Measurements from ENCODE around the gene EVC2. TPM values are rescaled to one million over a fixed set of nuclear protein-coding genes. Genes with fewer than 3 reads are reported as not detected.

EVC2 gene
- polyA plus RNA-seq (ENCODE audit: low read depth in 6 of 6): under 1 TPM in 4 of 6 donors, not detected in 2; 0.05 to 0.29 (median 0.13) TPM

DNA sequence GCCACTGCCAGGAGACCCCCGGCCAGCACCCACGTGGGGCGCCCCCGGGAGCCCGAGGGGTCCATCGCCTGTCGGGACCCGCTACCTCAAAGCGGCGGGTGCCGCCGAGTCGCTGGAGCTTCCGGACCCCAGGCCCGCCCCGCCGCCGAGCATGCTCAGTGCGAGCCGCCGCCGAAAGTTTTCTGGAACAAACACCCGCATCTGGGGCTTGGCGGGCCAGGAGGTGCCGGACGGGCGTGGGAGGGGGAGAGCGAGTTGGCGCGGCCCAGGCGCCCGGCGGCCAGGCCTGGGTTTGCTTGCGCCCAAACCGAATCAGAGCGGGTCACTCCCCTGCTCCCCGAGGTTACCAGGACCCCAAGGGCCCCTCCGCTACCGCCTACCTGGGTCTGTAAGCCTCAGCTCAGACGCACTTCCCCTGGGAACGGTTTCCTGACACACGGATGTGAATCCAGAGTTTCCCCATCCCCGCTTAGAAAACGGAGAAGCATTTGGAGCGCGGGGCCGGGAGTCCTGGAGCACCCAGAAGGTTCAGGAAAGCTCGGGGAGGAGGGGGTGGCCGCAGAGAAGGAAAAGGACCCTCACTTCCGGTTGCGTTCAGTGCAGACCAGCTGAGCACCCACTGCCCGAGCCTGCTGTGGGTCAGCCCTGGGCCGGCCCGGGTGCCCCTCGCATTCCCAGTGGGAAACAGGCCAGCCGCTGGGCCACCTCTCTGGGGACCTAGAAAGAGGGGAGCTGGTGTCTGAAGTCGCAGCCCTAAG, at the start of gene EVC2:
TSS of gene EVC2 (minus strand) at position 111 of the 758 bp plus-strand sequence. CDS start at position 65, 46 bp downstream.
- ATAC-seq (ENCODE audit: low read depth in 2 of 2) (no peak), DNase-seq (no peak)
- Mint-ChIP-seq H3K36me3 (peaks cover 4 to 23% of the 10 kb centered on the region in 2 donors), H3K27me3 (peaks cover 42 to 69% (median 66%) of the 10 kb centered on the region in 3 donors), H3K4me1 (peaks cover 16 to 32% (median 28%) of the 10 kb centered on the region in 3 donors), H3K4me3 (peak within 1 kb of the TSS in 7 of 8 donors; percentile 12 to 78 (median 45)), H3K9me3 (peaks cover 0 to 22% (median 11%) of the 10 kb centered on the region in 7 donors), H3K27ac (no peak within 1 kb of the TSS)

DNA sequence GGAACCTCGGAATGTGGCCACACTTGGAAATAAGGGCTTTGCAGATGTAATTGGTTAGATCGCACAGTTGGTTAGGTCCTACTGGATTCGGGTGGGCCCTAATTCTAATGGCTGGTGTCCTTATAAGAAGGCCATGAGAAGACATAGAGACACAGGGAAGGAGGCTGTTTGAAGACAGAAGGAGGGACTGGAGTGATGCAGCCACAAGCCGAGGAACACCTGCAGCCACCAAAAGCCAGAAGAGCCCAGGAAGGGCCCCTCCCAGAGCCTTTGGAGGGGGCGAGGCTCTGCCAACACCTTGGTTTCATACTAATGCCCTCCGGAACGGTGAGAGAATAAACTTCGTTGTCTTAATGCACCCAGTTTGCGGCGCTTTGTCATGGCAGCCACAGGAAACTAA, 49.6 kb upstream of the EVC2 start:
- Mint-ChIP-seq H3K4me3 (no peak overlapping the region), H3K4me1 (no peaks in the 10 kb centered on the region), H3K27ac (no peak overlapping the region), H3K9me3 (peaks cover 0 to 6% (median 0%) of the 10 kb centered on the region in 7 donors), H3K27me3 (no peaks in the 10 kb centered on the region), H3K36me3 (no peaks in the 10 kb centered on the region)
- ATAC-seq (ENCODE audit: low read depth in 2 of 2) (no peak), DNase-seq (no peak)

DNA sequence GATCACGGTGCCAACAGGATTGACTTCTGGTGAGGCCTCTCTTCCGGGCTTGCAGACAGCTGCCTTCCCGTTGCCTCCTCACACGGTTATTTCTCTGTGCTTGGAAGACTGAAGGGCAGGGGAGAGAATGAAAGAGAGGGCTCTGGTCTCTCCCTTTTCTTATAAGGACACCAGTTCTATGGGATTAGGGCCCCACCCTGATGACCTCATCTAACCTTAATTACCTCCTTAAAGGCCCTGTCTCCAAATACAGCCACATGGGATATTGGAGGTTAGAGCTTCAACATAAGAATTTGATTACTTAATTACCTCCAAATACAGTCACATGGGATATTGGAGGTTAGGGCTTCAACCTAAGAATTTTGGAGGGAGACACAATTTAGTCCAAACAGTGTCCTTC, 49.2 kb upstream of the EVC2 start:
- no peak overlapping the region for H3K4me3 Mint-ChIP-seq
- no peaks in the 10 kb centered on the region for H3K27me3 Mint-ChIP-seq
- no peaks in the 10 kb centered on the region for H3K36me3 Mint-ChIP-seq
- ATAC-seq (ENCODE audit: low read depth in 2 of 2) (no peak), DNase-seq (no peak)
- peaks cover 0 to 6% (median 0%) of the 10 kb centered on the region in 7 donors for H3K9me3 Mint-ChIP-seq
- H3K27ac Mint-ChIP-seq: no peak overlapping the region
- no peaks in the 10 kb centered on the region for H3K4me1 Mint-ChIP-seq

DNA sequence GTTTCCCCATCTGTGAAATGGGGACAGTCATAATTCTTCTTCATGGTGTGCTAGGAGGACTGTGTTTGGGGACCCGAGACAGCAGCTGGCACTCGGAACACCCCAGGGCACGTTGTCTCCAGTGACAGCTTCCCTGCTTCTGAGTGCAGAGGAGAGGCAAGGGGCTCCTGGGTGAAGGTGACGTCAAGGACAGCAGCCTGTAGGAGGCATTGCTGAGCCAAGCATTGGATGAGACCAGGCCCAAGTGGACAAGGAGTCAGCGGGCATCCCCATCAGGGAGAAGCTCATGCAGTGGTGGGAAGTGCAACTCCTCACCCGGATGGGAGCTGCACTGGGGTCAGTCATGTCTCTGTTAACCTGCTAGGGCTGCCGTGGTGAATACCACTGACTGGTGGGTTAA, 48.7 kb upstream of the EVC2 start:
- Mint-ChIP-seq H3K27ac (no peak overlapping the region), H3K36me3 (no peaks in the 10 kb centered on the region), H3K27me3 (no peaks in the 10 kb centered on the region), H3K4me1 (no peaks in the 10 kb centered on the region), H3K4me3 (no peak overlapping the region), H3K9me3 (peaks cover 0 to 6% (median 0%) of the 10 kb centered on the region in 7 donors)
- DNase-seq: no peak
- ATAC-seq (ENCODE audit: low read depth in 2 of 2): no peak

GRCh38 chr4:5756271-5756670, 47.9 kb upstream of the EVC2 start:
- H3K9me3 Mint-ChIP-seq: peaks cover 0 to 6% (median 0%) of the 10 kb centered on the region in 7 donors
- H3K36me3 Mint-ChIP-seq: no peaks in the 10 kb centered on the region
- no peaks in the 10 kb centered on the region for H3K27me3 Mint-ChIP-seq
- DNase-seq: no peak
- H3K4me1 Mint-ChIP-seq: no peaks in the 10 kb centered on the region
- ATAC-seq (ENCODE audit: low read depth in 2 of 2): no peak
- no peak overlapping the region for H3K27ac Mint-ChIP-seq
- no peak overlapping the region for H3K4me3 Mint-ChIP-seq

DNA sequence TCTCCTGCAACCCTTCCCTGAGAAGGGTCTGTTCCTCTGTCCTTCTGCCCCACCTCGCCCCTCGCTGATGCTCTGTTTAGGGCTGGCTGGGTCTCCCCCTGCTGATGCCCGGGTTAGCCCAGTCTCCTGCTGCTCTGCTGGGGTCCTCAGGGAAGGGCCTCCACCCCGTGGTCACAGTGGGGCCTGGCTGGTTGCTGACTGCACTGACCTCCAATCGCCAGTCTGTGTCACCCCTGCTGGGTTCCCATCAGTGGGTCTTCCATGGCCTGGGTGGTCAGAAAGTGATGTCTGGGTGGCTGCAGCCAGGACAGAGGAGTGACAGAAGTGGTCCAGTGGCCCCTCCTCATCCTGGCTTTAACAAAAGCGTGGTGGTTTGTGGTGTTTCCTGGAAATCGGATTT, 47.3 kb upstream of the EVC2 start:
- no peak for ATAC-seq (ENCODE audit: low read depth in 2 of 2)
- no peaks in the 10 kb centered on the region for H3K36me3 Mint-ChIP-seq
- H3K27me3 Mint-ChIP-seq: no peaks in the 10 kb centered on the region

GRCh38 chr4:5755161-5755560, 46.8 kb upstream of the EVC2 start:
- H3K4me3 Mint-ChIP-seq: peak overlapping the region in 1 of 8 donors; percentile 83
- ATAC-seq (ENCODE audit: low read depth in 2 of 2): no peak
- peak overlapping the region in 1 of 6 donors; percentile 54 for H3K27ac Mint-ChIP-seq
- H3K4me1 Mint-ChIP-seq: no peaks in the 10 kb centered on the region
- no peak for DNase-seq
- no peaks in the 10 kb centered on the region for H3K36me3 Mint-ChIP-seq
- H3K27me3 Mint-ChIP-seq: no peaks in the 10 kb centered on the region
- H3K9me3 Mint-ChIP-seq: peaks cover 0 to 6% (median 0%) of the 10 kb centered on the region in 7 donors

More for the DNA sequence above, 47.3 kb upstream of the EVC2 start:
- no peak for DNase-seq
- Mint-ChIP-seq H3K27ac (peak overlapping the region in 1 of 6 donors; percentile 6), H3K4me3 (no peak overlapping the region), H3K4me1 (no peaks in the 10 kb centered on the region), H3K9me3 (peaks cover 0 to 6% (median 0%) of the 10 kb centered on the region in 7 donors)

DNA sequence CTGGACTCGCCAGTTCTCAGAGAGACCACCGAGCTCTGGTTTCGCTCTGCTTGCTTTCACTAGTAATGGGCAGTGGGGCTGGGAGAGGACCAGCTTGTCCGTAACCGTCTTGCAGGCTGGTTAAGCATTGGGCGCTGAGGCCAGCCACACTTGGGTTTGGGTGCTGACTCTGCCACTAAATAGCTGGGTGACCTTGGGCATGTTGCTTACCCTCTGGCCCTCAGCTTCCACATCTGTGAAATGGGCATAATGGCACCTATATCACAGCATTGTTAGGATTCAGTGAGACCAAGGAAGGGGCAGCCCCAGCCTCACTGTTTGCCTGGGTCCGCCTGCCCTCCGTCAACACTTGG, 46.1 kb upstream of the EVC2 start:
- ATAC-seq (ENCODE audit: low read depth in 2 of 2) (no peak), DNase-seq (no peak)
- Mint-ChIP-seq H3K4me1 (no peaks in the 10 kb centered on the region), H3K27ac (no peak overlapping the region), H3K36me3 (no peaks in the 10 kb centered on the region), H3K4me3 (no peak overlapping the region), H3K27me3 (no peaks in the 10 kb centered on the region), H3K9me3 (peaks cover 0 to 3% (median 0%) of the 10 kb centered on the region in 7 donors)

- H3K4me3 Mint-ChIP-seq: no peak overlapping the region
- no peak overlapping the region for H3K27ac Mint-ChIP-seq
- no peaks in the 10 kb centered on the region for H3K36me3 Mint-ChIP-seq
- ATAC-seq (ENCODE audit: low read depth in 2 of 2): no peak
- no peak for DNase-seq
- no peaks in the 10 kb centered on the region for H3K27me3 Mint-ChIP-seq
- peaks cover 0 to 3% (median 0%) of the 10 kb centered on the region in 7 donors for H3K9me3 Mint-ChIP-seq
- H3K4me1 Mint-ChIP-seq: no peaks in the 10 kb centered on the region
Measured at GRCh38 chr4:5753766-5754528, 45.6 kb upstream of the EVC2 start.

DNA sequence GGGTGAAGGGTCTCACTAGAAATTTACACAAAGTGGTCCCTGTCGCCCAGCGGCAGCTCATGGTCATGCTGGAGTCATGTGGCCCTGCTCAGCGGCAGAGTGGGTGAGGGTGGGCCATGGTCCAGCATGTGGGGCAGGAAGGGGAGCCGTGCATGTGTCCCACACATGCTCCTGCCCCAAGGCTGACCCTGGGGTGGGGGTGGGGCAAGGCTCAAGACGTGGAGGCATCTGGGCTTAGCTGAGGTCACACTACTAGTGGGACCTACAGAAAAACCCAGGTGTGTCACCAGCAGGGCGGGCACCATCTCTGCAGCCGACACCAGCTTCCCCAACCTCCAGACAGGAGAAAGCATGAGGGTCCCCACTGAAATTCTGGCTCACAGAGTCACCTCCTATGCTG, 45.0 kb upstream of the EVC2 start:
- H3K36me3 Mint-ChIP-seq: no peaks in the 10 kb centered on the region
- H3K4me1 Mint-ChIP-seq: no peaks in the 10 kb centered on the region
- ATAC-seq (ENCODE audit: low read depth in 2 of 2) (no peak), DNase-seq (no peak)
- no peak overlapping the region for H3K4me3 Mint-ChIP-seq
- no peaks in the 10 kb centered on the region for H3K27me3 Mint-ChIP-seq
- H3K9me3 Mint-ChIP-seq: no peaks in the 10 kb centered on the region
- H3K27ac Mint-ChIP-seq: no peak overlapping the region

DNA sequence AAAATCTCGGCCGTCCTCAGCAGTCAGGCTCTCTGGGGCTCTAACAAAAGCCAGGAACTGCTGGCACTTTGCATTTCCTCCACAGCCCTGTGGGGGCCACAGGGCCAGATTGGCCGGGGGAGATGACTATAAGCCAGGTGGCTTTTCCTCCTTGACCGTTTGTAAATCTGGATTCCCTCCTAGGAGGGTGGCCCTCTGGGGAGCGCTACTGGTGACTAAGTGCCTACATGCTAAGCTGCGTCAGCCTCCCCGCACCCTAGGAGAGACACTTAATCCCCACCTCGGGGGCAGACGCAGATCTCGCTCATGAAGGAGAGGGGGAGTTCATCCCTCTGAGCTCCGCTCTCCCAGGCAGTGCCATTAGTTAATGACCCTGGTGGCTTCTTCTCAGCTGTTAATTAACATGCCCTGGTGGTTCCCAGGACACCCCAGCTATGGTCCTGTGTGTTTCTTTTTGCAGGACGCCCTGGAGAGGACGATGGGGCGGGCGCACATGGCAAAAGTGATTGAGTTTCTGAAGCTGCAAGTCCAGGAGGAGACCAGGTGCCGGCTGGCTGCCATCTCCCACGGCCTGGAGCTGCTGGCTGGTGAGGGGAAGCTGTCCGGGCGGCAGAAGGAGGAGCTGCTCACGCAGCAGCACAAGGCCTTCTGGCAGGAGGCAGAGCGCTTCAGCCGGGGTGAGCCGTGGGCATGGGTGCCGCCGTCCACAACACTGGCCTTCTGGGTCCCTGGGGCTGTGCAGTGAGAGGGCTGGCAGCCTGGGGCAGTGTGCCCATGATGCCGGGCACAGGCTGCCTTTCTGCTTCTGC, 44.2 kb upstream of the EVC2 start:
- Mint-ChIP-seq H3K4me3 (no peak overlapping the region), H3K36me3 (no peaks in the 10 kb centered on the region), H3K4me1 (no peaks in the 10 kb centered on the region), H3K9me3 (no peaks in the 10 kb centered on the region), H3K27ac (no peak overlapping the region), H3K27me3 (no peaks in the 10 kb centered on the region)
- no peak for DNase-seq
- no peak for ATAC-seq (ENCODE audit: low read depth in 2 of 2)

- H3K36me3 Mint-ChIP-seq: no peaks in the 10 kb centered on the region
- no peak overlapping the region for H3K27ac Mint-ChIP-seq
- no peak for ATAC-seq (ENCODE audit: low read depth in 2 of 2)
- DNase-seq: no peak
- no peaks in the 10 kb centered on the region for H3K4me1 Mint-ChIP-seq
- H3K4me3 Mint-ChIP-seq: no peak overlapping the region
- peaks cover 0 to 2% (median under 1%) of the 10 kb centered on the region in 3 donors for H3K27me3 Mint-ChIP-seq
- peaks cover 0 to under 1% (median 0%) of the 10 kb centered on the region in 7 donors for H3K9me3 Mint-ChIP-seq
Measured at GRCh38 chr4:5751666-5752375, 43.5 kb upstream of the EVC2 start.
